Measurements from ENCODE around the gene SNUPN.

GRCh38 chr15:75641179-75641503 is 15.6 kb upstream of the SNUPN start:
- no peak for TF ChIP-seq EZH2 (IDR thresholded peaks at IDR 0.05; ENCODE audit: low read length, missing control alignments)
- TF ChIP-seq, protein P1, sequence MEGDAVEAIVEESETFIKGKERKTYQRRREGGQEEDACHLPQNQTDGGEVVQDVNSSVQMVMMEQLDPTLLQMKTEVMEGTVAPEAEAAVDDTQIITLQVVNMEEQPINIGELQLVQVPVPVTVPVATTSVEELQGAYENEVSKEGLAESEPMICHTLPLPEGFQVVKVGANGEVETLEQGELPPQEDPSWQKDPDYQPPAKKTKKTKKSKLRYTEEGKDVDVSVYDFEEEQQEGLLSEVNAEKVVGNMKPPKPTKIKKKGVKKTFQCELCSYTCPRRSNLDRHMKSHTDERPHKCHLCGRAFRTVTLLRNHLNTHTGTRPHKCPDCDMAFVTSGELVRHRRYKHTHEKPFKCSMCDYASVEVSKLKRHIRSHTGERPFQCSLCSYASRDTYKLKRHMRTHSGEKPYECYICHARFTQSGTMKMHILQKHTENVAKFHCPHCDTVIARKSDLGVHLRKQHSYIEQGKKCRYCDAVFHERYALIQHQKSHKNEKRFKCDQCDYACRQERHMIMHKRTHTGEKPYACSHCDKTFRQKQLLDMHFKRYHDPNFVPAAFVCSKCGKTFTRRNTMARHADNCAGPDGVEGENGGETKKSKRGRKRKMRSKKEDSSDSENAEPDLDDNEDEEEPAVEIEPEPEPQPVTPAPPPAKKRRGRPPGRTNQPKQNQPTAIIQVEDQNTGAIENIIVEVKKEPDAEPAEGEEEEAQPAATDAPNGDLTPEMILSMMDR (conservative IDR thresholded peaks at IDR 0.05 in 1 of 2, IDR thresholded peaks at IDR 0.05 in 1 of 2; ENCODE audit: low read depth in 1 of 2, low read length in 2 of 2), result no peak
